T-helper 2 cell treated with Interferon-gamma antibody and Interleukin-4, amounts not matched to agents 100 ng/mL and 5 ng/mL, for 36 hours (primary cell): Measurements from ENCODE around the gene SMIM35. TPM values are rescaled to one million over a fixed set of nuclear protein-coding genes. Genes with fewer than 3 reads are reported as not detected.

ENCODE experiments used
- intact Hi-C: fragments of 100-400 bp; cut with micrococcal nuclease; formaldehyde crosslinking; loops from one replicate; pipeline ENCODE4 v1.15.1; 2023
- total RNA-seq: library from RNA; stranded (reverse); gene quantifications from 2 replicates; pipeline ENCODE4 v1.2.3, GENCODE V29; 2022

The SMIM35 gene
- total RNA-seq, 1 donor from 2014 or later = 3.9 TPM

DNA sequence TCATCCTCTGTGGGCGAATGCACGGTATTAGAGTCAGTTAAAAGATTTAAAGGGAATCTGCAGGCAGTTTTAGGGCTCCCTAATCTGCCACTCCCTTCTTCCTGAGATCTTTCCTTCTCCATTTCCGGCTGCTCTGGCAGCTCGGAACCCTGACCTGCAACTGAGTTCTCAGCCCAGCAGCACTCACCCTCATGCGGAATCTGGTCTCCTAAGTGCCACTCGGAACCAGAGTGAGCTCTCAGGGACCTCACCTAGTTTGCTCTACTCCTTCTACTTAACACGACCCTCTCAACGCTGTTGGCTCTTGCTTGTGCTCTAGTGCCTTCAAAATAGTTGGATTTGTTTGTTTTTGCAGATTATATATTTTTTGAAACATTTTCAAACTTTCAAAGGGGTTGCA is 119.9 kb downstream of the SMIM35 start:
- intact Hi-C loops = no loop called here

DNA sequence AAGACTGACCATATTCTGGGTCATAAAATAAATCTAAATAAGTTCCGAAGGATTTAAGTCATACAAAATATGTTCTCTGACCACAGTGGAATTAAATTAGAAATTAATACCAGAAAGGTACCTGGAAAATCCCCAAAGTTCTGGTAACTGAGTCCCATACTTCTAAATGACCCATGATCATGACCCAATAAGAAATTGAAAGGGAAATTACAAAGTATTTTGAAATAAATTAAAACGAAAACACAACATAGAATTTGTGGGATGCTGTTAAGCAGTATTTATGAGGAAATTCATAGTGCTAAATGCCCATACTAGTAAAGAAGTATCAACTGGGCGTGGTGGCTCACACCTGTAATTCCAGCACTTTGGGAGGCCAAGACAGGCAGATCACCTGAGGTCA is 123.9 kb downstream of the SMIM35 start:
- intact Hi-C loops = no loop called here

DNA sequence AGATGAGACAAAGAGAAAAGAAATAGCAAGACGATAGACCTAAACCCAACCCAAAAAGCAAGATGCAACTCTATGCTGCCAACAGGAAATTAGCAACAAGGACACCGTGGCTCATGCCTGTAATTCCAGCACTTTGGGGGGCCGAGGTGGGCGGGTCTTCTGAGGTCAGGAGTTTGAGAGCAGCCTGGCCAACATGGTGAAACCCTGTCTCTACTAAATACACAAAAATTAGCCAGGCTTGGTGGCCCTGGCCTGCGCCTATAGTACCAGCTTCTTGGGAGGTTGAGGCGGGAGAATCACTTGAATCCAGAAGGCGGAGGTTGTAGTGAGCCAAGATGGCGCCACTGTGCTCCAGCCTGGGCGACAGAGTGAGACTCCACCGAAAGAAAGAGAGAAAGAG is 124.9 kb downstream of the SMIM35 start:
- intact Hi-C loops = no loop called here

DNA sequence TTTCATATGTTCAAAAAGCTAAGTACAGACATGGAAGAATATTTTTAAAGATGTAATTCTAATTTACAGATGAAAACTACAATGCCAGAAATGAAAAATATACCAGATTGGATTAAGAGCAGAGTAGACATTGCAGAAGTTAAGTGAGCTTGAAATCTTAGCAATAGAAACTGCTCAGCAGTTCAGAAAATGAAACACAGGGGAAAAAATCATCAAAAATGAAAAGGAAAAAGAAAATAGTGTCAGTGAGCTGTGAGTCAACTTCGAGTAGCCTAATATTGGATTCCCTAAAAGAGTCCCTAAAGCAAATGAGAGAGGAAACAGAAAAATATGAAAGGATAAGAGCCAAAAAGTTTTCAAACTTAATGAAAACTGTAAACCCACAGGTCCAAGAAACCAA is 126.4 kb downstream of the SMIM35 start:
- intact Hi-C loops = no loop called here

DNA sequence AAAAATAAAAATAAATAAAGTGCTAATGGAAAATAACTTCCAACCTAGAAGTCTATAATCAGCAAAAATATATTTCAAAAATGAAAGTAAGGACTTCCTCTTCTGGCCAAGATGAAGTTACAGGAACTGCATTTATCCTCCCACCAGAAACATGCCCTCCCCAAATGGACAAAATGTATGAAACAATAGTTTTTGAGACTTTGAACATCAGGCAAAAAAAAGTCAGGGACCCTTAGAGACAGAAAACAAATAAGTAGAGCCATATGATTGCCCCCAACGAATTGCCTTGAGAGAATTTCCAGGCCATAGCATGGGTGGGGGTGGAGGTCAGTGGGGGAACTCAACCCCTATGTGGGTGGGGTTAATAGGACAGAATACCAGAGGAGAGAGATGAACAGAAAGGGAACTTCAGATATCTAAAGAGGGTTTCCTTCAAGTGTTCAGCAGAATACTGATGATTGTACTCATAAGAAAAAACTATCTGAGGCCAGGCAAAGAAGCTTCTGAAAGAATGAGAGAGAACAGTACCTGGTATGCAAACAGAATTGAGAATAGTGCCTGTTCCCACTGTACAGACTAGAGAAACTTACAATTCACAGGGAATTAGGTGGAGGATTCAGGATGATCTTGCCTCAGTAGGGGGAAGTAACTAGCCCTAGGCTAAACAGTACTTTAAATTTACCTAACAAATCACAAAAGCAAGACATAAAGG is 127.2 kb downstream of the SMIM35 start:
- intact Hi-C loops = no loop called here

GRCh38 chr11:117958949-117959348 is 127.8 kb downstream of the SMIM35 start:
- intact Hi-C loops = no loop called here

Other genes with a start within 250 kb of the SMIM35 start
- not detected in 2 replicates for gene FXYD6, start 210.3 kb downstream of the SMIM35 start, total RNA-seq
- gene TMPRSS13, start 157.6 kb downstream of the SMIM35 start, total RNA-seq = 2.8 and 3.9 TPM in 2 replicates
- 348 and 364 TPM in 2 replicates for gene IL10RA, start 100.6 kb downstream of the SMIM35 start, total RNA-seq
- gene TMPRSS4, start 9.9 kb downstream of the SMIM35 start, total RNA-seq = not detected in 2 replicates
- 0.11 TPM in 1 of 2 replicates, not detected in the other for gene SCN4B, start 65.9 kb upstream of the SMIM35 start, total RNA-seq
- not detected in 2 replicates for gene SCN2B, start 89.7 kb upstream of the SMIM35 start, total RNA-seq
- gene JAML, start 138.0 kb upstream of the SMIM35 start, total RNA-seq = 73.7 and 78.9 TPM in 2 replicates
- gene MPZL3, start 165.4 kb upstream of the SMIM35 start, total RNA-seq = 16.5 and 19.4 TPM in 2 replicates
- 3.8 and 5.2 TPM in 2 replicates for gene MPZL2, start 177.3 kb upstream of the SMIM35 start, total RNA-seq
- gene CD3E, start 217.8 kb upstream of the SMIM35 start, total RNA-seq = 576 and 590 TPM in 2 replicates